Stimulated activated naive CD8-positive, alpha-beta T cell treated with anti-CD3 and anti-CD28 coated beads, Interleukin-15, amount 100 ng/mL, for 72 hours (primary cell): ENCODE results near the gene DCDC2C.

ENCODE experiments used
- ATAC-seq: fragments of 150-1000 bp; cut with Tn5 transposase; 2 replicates; pipeline ENCODE4 v1.10.0; 2021; ENCODE audit warnings: mild to moderate bottlenecking, moderate library complexity
- DNase-seq, 2 donors: peaks; one replicate each; pipeline ENCODE4 v3.0.0; 2021 to 2022
- H3K27ac Mint-ChIP-seq, 2 donors: one replicate each; pipeline ENCODE4 v1.8.0; 2022; ENCODE audit warnings: mild to moderate bottlenecking in 2 of 2, mixed read lengths in 2 of 2, moderate library complexity in 2 of 2
- H3K27me3 Mint-ChIP-seq: one replicate; pipeline ENCODE4 v1.8.0; 2022; ENCODE audit warnings: mixed read lengths
- H3K4me1 Mint-ChIP-seq: one replicate; pipeline ENCODE4 v1.8.0; 2022; ENCODE audit warnings: mild to moderate bottlenecking, mixed read lengths
- H3K4me3 Mint-ChIP-seq, 2 donors: one replicate each; pipeline ENCODE4 v1.8.0; 2022; ENCODE audit warnings: mild to moderate bottlenecking in 2 of 2, mixed read lengths in 2 of 2, moderate library complexity in 1 of 2
- H3K9me3 Mint-ChIP-seq, 2 donors: one replicate each; pipeline ENCODE4 v1.8.0; 2022; ENCODE audit warnings: mixed read lengths in 2 of 2

Gene DCDC2C

GRCh38 chr2:3666613-3666975 is 36.8 kb upstream of the DCDC2C start:
- Mint-ChIP-seq H3K27ac (no peak overlapping the region), H3K9me3 (no peaks in the 10 kb centered on the region)
- no peak for ATAC-seq

GRCh38 chr2:3667151-3667631 is 36.2 kb upstream of the DCDC2C start:
- no peaks in the 10 kb centered on the region for H3K9me3 Mint-ChIP-seq
- ATAC-seq, result no peak
- no peaks in the 10 kb centered on the region for H3K4me1 Mint-ChIP-seq
- H3K27ac Mint-ChIP-seq, result no peak overlapping the region
- DNase-seq, result no peak
- H3K27me3 Mint-ChIP-seq, result peaks cover 15% of the 10 kb centered on the region
- no peak overlapping the region for H3K4me3 Mint-ChIP-seq

More at GRCh38 chr2:3666613-3666975, 36.8 kb upstream of the DCDC2C start:
- H3K27me3 Mint-ChIP-seq, result peaks cover 15% of the 10 kb centered on the region
- H3K4me3 Mint-ChIP-seq, result no peak overlapping the region
- DNase-seq, result no peak
- no peaks in the 10 kb centered on the region for H3K4me1 Mint-ChIP-seq

- peaks cover 27% of the 10 kb centered on the region for H3K27me3 Mint-ChIP-seq
- no peak for ATAC-seq
- DNase-seq, result no peak
- no peaks in the 10 kb centered on the region for H3K4me1 Mint-ChIP-seq
- no peaks in the 10 kb centered on the region for H3K9me3 Mint-ChIP-seq
- H3K27ac Mint-ChIP-seq, result peak overlapping the region in 1 of 2 donors; percentile 37
- H3K4me3 Mint-ChIP-seq, result no peak overlapping the region
Observed at GRCh38 chr2:3669656-3670055, 33.7 kb upstream of the DCDC2C start.

- DNase-seq (no peak), ATAC-seq (no peak)
- no peaks in the 10 kb centered on the region for H3K9me3 Mint-ChIP-seq
- no peak overlapping the region for H3K4me3 Mint-ChIP-seq
- no peaks in the 10 kb centered on the region for H3K4me1 Mint-ChIP-seq
- peaks cover 27% of the 10 kb centered on the region for H3K27me3 Mint-ChIP-seq
- no peak overlapping the region for H3K27ac Mint-ChIP-seq
Observed at GRCh38 chr2:3670376-3670775, 33.0 kb upstream of the DCDC2C start.

GRCh38 chr2:3670941-3671340 is 32.4 kb upstream of the DCDC2C start:
- Mint-ChIP-seq H3K4me3 (no peak overlapping the region), H3K27ac (no peak overlapping the region), H3K27me3 (peaks cover 25% of the 10 kb centered on the region), H3K9me3 (no peaks in the 10 kb centered on the region), H3K4me1 (no peaks in the 10 kb centered on the region)
- no peak for ATAC-seq
- DNase-seq, result no peak

GRCh38 chr2:3672861-3673678 is 30.3 kb upstream of the DCDC2C start:
- Mint-ChIP-seq H3K4me3 (no peak overlapping the region), H3K27me3 (peaks cover 23% of the 10 kb centered on the region), H3K9me3 (no peaks in the 10 kb centered on the region), H3K27ac (peak overlapping the region in 1 of 2 donors; percentile 49), H3K4me1 (no peaks in the 10 kb centered on the region)
- DNase-seq (no peak), ATAC-seq (no peak)

- peaks cover 23% of the 10 kb centered on the region for H3K27me3 Mint-ChIP-seq
Observed at GRCh38 chr2:3674066-3674845, 29.1 kb upstream of the DCDC2C start.

GRCh38 chr2:3675687-3676086 is 27.7 kb upstream of the DCDC2C start:
- no peak for ATAC-seq

More at GRCh38 chr2:3674066-3674845, 29.1 kb upstream of the DCDC2C start:
- Mint-ChIP-seq H3K9me3 (no peaks in the 10 kb centered on the region), H3K27ac (no peak overlapping the region), H3K4me1 (no peaks in the 10 kb centered on the region), H3K4me3 (no peak overlapping the region)
- DNase-seq (no peak), ATAC-seq (no peak)

GRCh38 chr2:3677436-3677835 is 25.9 kb upstream of the DCDC2C start:
- Mint-ChIP-seq H3K27me3 (peaks cover 29% of the 10 kb centered on the region), H3K4me3 (no peak overlapping the region), H3K4me1 (no peaks in the 10 kb centered on the region), H3K9me3 (no peaks in the 10 kb centered on the region), H3K27ac (no peak overlapping the region)
- no peak for DNase-seq
- ATAC-seq, result no peak

More at GRCh38 chr2:3675687-3676086, 27.7 kb upstream of the DCDC2C start:
- H3K9me3 Mint-ChIP-seq, result no peaks in the 10 kb centered on the region
- peaks cover 29% of the 10 kb centered on the region for H3K27me3 Mint-ChIP-seq
- H3K4me1 Mint-ChIP-seq, result no peaks in the 10 kb centered on the region
- H3K27ac Mint-ChIP-seq, result no peak overlapping the region
- H3K4me3 Mint-ChIP-seq, result no peak overlapping the region
- no peak for DNase-seq

- DNase-seq (no peak), ATAC-seq (no peak)
- Mint-ChIP-seq H3K4me1 (no peaks in the 10 kb centered on the region), H3K27ac (no peak overlapping the region), H3K27me3 (peaks cover 29% of the 10 kb centered on the region), H3K4me3 (no peak overlapping the region), H3K9me3 (no peaks in the 10 kb centered on the region)
Observed at GRCh38 chr2:3678212-3678611, 25.2 kb upstream of the DCDC2C start.

GRCh38 chr2:3679180-3679579 is 24.2 kb upstream of the DCDC2C start:
- Mint-ChIP-seq H3K4me1 (no peaks in the 10 kb centered on the region), H3K9me3 (no peaks in the 10 kb centered on the region), H3K27me3 (peaks cover 24% of the 10 kb centered on the region), H3K27ac (no peak overlapping the region), H3K4me3 (no peak overlapping the region)
- ATAC-seq (no peak), DNase-seq (no peak)

- Mint-ChIP-seq H3K4me1 (no peaks in the 10 kb centered on the region), H3K27me3 (peaks cover 25% of the 10 kb centered on the region), H3K27ac (no peak overlapping the region), H3K4me3 (no peak overlapping the region), H3K9me3 (no peaks in the 10 kb centered on the region)
- ATAC-seq (no peak), DNase-seq (no peak)
Observed at GRCh38 chr2:3679616-3680393, 23.6 kb upstream of the DCDC2C start.

- Mint-ChIP-seq H3K27ac (no peak overlapping the region), H3K9me3 (no peaks in the 10 kb centered on the region)
- no peak for ATAC-seq
Observed at GRCh38 chr2:3680548-3681345, 22.6 kb upstream of the DCDC2C start.

GRCh38 chr2:3681625-3682024 is 21.8 kb upstream of the DCDC2C start:
- Mint-ChIP-seq H3K4me3 (no peak overlapping the region), H3K4me1 (no peaks in the 10 kb centered on the region), H3K9me3 (no peaks in the 10 kb centered on the region), H3K27ac (no peak overlapping the region), H3K27me3 (peaks cover 39% of the 10 kb centered on the region)
- DNase-seq (no peak), ATAC-seq (no peak)

More at GRCh38 chr2:3680548-3681345, 22.6 kb upstream of the DCDC2C start:
- DNase-seq, result no peak
- Mint-ChIP-seq H3K4me1 (no peaks in the 10 kb centered on the region), H3K27me3 (peaks cover 34% of the 10 kb centered on the region), H3K4me3 (no peak overlapping the region)

- Mint-ChIP-seq H3K9me3 (no peaks in the 10 kb centered on the region), H3K27ac (no peak overlapping the region), H3K27me3 (peaks cover 41% of the 10 kb centered on the region), H3K4me1 (no peaks in the 10 kb centered on the region), H3K4me3 (no peak overlapping the region)
- DNase-seq (no peak), ATAC-seq (no peak)
Observed at GRCh38 chr2:3682811-3683210, 20.6 kb upstream of the DCDC2C start.
